Measurements from ENCODE around the gene TARS1.

Gene TARS1

DNA sequence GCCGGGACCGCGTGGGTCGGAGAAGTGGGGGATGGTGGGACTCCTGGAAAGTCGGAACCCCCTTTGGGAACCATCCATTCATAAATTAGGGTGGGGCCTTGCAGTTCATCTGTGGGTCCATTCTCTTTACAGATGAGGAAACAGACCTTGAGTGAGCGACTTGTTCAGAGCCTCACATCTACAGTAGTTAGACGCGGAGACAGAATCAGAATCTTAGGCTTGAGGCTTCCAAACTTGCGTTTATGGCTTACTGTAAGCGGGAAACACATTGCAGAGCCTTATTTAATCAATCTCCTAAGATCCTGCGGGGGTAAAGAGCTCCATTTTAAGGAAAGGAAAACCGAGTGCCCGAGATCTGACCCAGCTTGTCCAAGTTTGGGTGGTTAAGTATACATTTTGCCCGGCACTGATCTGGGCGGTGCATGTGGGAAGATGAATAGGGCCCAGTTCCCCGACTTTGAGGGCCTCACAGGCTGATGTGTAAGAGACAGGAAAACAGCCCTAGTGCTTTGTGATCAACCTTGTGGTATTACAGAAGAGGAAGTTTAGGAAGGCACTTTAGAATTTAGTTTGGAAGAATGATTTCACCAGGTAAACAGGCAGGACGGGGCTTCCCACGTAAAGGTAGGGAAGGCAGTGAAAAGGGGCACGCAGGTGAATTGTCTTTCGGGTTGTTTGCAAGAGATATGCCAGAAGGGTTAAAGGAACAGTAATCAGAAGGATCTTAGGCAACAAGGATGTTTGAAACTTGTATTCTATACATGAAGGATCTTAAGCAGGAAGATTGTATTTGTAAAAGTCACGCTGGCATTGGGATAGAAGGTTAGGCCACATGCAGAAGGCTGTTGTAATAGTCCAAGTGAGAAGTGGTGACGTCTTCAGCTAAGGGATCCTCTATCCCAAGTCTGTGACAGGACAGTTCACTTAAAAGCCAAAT, 744 bp downstream of the TARS1 start:
- FAIRE-seq: no peak

- FAIRE-seq: no peak
Observed at GRCh38 chr5:33444542-33444941, 3.8 kb downstream of the TARS1 start.

DNA sequence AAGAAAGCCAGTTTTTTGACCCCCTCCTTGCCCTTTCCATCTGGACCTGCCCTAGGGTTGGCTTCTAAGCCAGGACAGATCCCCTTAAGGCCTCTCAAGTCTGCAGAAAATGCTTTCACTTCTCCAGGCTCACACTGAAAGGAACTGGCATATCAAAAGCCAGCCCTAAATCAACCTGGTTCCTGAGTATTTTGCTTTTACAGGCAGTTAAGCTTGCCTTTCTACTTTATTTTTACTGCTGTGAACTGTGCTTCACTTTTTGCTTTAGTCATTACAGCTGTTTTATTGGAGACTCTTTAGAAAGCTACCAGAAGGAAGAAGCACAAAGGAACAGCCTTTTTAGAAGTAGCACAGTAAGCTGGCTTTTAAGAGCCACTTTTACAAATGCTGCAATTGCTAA, 5.0 kb downstream of the TARS1 start:
- no peak for FAIRE-seq

DNA sequence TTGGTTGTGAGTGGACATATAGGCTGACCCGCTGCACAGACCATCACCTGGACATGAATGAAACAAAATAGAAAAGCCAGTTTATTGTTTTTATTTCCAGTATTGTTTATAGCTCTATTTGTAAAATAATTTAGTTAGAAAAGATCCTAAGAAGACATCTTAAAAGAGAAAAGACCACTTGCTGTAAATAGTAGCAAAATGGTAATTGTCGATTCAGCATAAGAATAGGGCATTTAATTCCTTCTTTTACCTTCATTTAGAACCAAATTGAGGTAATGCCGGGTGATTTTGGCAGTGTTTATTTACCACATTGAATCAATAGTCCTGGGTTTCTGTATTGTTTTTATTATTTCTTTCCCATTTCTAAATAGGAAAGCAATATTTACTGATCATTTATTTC, 7.4 kb downstream of the TARS1 start:
- FAIRE-seq: no peak

GRCh38 chr5:33457126-33457525, 16.4 kb downstream of the TARS1 start:
- no peak for FAIRE-seq

- FAIRE-seq: no peak
Observed at GRCh38 chr5:33457817-33458216, 17.1 kb downstream of the TARS1 start.

DNA sequence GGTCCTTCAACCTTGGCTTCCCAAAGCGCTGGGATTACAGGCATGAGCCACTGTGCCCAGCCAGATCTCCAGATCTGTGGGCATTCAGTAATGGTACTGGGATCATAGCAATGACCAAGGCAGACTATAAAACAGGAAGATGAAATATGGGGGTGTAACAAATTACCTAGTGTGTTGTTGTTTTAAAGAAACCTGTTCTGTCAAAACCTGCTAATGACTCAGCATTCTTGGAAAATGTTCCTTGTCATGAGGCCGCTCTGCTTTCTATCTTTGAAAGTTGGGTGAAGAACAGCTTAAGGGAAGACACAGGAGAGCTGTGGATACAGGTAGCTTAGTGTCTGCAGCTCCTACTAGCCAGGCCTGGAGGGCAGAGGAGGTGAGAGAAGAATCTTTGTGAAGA, 19.4 kb downstream of the TARS1 start:
- no peak for FAIRE-seq

DNA sequence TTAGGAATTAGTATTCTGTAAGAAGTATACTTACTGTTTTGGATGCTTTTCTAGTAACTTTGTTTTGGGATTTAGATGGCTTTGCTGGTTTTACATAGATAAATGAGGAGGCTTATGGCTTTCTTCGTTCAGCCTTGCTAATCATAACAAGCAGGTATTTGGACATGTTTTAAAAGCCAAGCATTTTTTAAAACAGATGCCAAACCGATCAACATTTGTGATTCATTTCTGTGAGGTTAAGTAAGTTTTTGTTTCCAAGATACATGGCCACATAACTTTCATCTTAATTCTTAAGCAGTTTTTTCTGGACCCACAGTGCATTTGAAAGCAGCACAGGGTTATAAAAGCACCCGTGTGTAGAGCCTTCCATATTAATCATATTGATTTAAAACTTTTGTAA, 21.7 kb downstream of the TARS1 start:
- no peak for FAIRE-seq

- FAIRE-seq: no peak
Observed at GRCh38 chr5:33465120-33465519, 24.4 kb downstream of the TARS1 start.

GRCh38 chr5:33468775-33469435, 28.1 kb downstream of the TARS1 start:
- FAIRE-seq: no peak

DNA sequence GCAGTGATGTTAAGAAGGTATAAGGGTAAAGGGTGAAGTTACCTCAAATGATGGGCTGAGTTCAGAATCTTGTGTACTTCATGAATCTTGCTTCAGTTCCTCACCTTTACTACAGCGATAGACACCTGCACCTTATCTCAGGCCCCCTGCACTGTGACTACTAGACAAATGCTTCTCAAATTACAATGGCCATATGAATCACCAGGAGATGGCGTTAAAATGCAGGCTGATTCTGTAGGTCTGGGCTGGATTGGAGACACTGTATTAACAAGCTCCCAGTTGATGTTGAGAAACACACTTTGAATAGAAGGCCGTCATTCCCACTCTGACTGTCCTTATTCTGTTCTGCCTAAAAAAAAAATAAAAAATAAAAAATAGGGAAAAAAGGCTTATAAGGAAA, 29.8 kb downstream of the TARS1 start:
- FAIRE-seq: no peak

DNA sequence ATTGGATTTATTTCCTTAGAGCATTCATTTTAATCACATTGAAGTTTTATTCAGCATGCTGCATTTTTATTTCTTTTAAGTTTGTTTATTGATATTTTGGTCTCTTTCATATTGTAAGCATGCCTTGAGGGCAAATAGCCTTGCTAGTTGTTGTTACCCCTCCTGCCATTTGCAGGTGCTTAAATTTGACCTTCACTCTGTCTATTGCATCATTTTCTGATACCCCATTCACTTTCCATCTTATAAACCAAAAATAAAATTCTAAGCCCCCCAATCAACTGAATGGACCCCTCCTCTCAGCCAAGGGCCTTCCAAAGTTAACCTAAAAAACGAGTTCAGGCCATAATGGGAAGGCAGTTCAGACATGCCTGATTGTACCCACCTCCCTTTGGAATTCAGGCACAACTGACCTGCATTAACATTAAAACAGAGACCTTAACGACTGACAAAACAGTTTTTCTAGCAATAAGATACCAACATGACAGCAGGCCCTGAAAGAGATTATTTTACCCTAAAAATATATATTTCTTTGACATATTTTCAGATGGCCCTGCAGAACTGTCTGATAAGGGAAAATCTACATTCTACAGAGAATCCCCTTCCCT, 32.1 kb downstream of the TARS1 start:
- FAIRE-seq: no peak

DNA sequence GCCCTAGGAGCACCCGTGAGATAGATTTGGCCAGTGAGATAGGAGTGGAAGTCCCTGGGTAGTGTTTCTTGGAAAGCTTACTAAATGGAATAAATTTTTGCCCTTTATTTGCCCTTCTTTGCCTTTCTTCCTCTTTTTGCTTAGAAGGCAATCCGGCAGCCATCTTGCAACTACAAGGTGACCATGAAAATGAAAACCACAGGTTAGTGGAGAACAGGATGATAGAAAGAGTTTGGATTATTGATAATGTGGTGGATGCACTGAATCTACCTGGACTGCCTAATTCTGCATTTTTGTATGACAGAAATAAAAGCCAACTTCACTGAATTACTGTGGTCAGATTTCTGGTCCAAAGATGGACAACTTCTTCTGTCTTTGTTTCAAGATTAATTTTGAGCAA, 33.2 kb downstream of the TARS1 start:
- no peak for FAIRE-seq

DNA sequence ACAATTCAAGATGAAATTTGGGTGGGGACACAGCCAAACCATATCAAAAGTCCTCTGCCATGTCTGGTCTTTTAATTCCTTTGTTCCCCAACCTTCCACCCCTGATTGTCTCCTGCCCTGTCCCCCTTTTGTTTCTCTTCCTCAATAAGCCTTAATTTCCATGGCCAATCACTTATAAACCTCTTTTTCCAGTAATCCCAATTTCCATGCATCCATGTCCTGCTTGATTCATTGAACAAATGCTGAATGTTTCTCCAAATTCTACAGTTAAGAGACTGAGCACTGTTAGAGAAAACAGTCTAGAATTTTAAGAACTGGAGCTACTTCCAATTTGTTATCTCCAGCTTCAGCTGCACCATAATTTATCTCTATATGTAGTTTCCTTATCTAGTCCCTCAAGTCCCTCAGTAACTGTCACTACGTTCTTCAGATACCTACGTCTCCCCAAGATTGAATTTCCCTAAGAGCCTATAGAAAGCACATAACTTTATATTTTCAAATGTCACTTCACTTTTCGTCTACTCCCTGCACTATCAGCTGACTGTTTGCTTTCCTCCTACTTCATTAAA, 34.2 kb downstream of the TARS1 start:
- FAIRE-seq: no peak

GRCh38 chr5:33475706-33476105, 34.9 kb downstream of the TARS1 start:
- FAIRE-seq: no peak

GRCh38 chr5:33476992-33477391, 36.2 kb downstream of the TARS1 start:
- FAIRE-seq: no peak

- FAIRE-seq: no peak
Observed at GRCh38 chr5:33477816-33478215, 37.1 kb downstream of the TARS1 start.

DNA sequence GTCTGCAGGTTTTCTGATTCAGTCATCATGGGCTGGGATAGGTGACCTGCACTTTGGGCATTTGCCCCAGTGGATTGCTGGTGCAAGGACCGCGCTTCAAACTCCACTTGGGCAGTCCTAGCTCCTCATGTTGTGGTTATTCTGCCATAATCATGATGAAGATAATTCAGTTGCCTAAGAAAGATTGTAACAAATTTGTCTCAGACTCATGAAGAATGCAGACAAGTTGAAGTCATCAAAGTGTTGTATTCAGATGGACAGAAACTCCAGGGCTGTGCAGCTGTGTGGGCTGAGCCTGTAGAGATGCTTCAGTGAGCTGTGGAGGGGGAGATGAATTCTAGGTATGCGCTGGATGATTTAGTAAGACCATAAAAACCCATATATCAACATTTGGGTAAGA, 38.5 kb downstream of the TARS1 start:
- no peak for FAIRE-seq

DNA sequence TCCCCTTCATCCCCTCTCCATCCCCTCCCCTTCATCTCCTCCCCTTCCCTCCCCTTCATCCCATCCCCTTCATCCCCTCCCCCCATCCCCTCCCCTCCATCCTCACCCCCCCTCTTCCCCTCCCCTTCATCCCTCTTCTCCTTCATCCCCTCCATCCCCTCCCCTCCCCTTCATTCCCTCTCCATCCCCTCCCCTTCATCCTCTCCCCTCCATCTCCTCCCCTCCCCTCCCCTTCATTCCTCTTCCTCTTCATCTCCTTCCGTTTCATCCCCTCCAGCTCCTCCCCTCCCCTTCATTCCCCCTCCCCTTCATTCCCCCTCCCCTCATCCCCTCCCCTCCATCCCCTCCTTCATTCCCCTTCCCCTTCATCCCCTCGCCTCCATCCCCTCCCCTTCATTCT, 40.1 kb downstream of the TARS1 start:
- no peak for FAIRE-seq

GRCh38 chr5:33482335-33482734, 41.6 kb downstream of the TARS1 start:
- no peak for FAIRE-seq

DNA sequence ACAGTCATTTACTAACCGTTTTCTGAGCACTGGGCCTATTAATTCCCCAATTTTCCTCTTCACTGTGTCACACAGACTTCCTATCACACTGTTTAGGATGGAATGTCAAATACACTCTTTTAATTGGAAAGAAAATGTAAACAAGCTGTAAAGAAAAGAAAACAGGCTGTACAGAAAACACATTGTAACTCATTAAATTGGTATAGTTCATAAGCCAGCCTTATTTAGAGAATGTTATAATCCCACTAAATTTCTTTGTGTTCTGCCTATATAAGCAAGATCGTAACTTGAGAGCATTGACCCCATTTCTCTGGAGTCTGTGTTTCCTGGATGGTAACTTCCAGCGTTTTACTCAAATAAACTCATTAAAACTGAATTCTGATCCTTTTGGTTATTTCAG, 46.5 kb downstream of the TARS1 start:
- no peak for FAIRE-seq

- no peak for FAIRE-seq
Observed at GRCh38 chr5:33488558-33489355, 48.0 kb downstream of the TARS1 start.
